Measurements from ENCODE around the gene SEC24D. TPM values are rescaled to one million over a fixed set of nuclear protein-coding genes. Genes with fewer than 3 reads are reported as not detected.

SEC24D gene
- total and polyA plus RNA-seq, 2 of the 8 experiments (the other 6 are each of a cell fraction or from before 2014, with no cell fraction given): 28.9 to 91.6 TPM

DNA sequence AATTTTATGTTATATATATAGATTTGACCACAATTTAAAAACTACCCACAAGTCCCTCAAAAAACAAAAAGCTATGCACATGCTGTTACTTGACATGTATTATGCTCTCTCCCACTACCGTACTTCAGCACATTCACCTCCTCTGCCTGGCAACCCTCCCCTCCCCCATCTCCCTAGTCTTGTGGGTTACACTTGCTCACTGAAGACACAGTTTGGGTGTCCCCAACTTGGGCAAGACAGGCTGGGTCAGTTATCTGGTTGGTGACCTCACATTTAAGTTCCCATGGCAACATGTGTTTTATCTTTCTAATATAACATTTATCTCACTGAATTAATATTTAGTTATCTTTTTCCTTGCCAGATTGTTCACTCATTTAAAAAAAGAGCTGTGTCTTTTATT lies 32.7 kb downstream of the SEC24D start:
- DNase-seq (ENCODE audit: low read depth in 1 of 2, low spot score in 2 of 2) (no peak), FAIRE-seq (peak; percentile 32)
- Histone ChIP-seq H4K8ac (ENCODE audit: extremely low read depth, insufficient read depth, low read length) (no peak overlapping the region), H3K27ac (ENCODE audit: low read depth, low read length) (no peak overlapping the region), H2AK5ac (ENCODE audit: low read depth, low read length) (no peak overlapping the region), H3K9ac (replicated peaks in 1 of 4; ENCODE audit: extremely low read depth in 1 of 4, low read depth in 3 of 4, low read length in 3 of 4) (no peak overlapping the region), H3K79me1 (ENCODE audit: low read depth, low read length) (peaks cover 2% of the 10 kb centered on the region; the same call in 1 of the 2 replicates), H3K4me3 (ENCODE audit: extremely low read depth in 1 of 4, insufficient read depth in 2 of 4, low read depth in 3 of 4, low read length in 4 of 4) (peak overlapping the region in 1 of 4 experiments; percentile 26; a peak in 1 of 8 replicates), H3K79me2 (ENCODE audit: control insufficient read depth in 1 of 2, insufficient read depth in 2 of 2, low read length in 2 of 2) (no peaks in the 10 kb centered on the region), H3K9me3 (ENCODE audit: insufficient read depth in 2 of 2, low read depth in 1 of 2, low read length in 1 of 2) (no peaks in the 10 kb centered on the region), H3K23ac (ENCODE audit: insufficient read length) (no peak overlapping the region), H2BK15ac (ENCODE audit: low read length) (no peak overlapping the region), H4K20me1 (replicated peaks in 1 of 2; ENCODE audit: control insufficient read depth in 1 of 2, insufficient read depth in 2 of 2, low read length in 2 of 2) (peaks cover 0 to 1% of the 10 kb centered on the region in 2 experiments), H2AFZ (ENCODE audit: low read length) (no peak overlapping the region), H3K56ac (replicated peaks; ENCODE audit: insufficient read length, low read depth, low read length) (no peak overlapping the region), H2BK12ac (ENCODE audit: low read depth, low read length) (no peak overlapping the region), H2BK120ac (replicated peaks; ENCODE audit: low read depth, low read length) (no peak overlapping the region), H3K18ac (ENCODE audit: extremely low read depth, low read length) (no peak overlapping the region; the same call in 1 of the 2 replicates), H4K5ac (ENCODE audit: insufficient read length, low read depth, low read length) (no peak overlapping the region), H2BK20ac (ENCODE audit: low read length) (no peak overlapping the region), H3K14ac (ENCODE audit: insufficient read length) (no peak overlapping the region), H2BK5ac (ENCODE audit: low read depth, low read length) (no peak overlapping the region), H3K4me1 (replicated peaks in 1 of 4; ENCODE audit: control insufficient read depth in 3 of 4, insufficient read depth in 4 of 4, low read length in 3 of 4) (peaks cover 0 to 5% (median 1%) of the 10 kb centered on the region in 4 experiments; a peak in 3 of 7 replicates), H3K36me3 (ENCODE audit: control insufficient read depth in 2 of 4, insufficient read depth in 4 of 4, low read length in 3 of 4) (peaks cover 11 to 54% (median 29%) of the 10 kb centered on the region in 4 experiments; a peak in 7 of 8 replicates), H3K27me3 (replicated peaks in 1 of 4; ENCODE audit: control insufficient read depth in 3 of 4, extremely low read depth in 1 of 4, insufficient read depth in 3 of 4, low read length in 3 of 4) (no peaks in the 10 kb centered on the region), H3K4me2 (ENCODE audit: insufficient read depth in 1 of 2, low read depth in 2 of 2, low read length in 2 of 2) (peak overlapping the region; percentile 46 to 59), H4K91ac (replicated peaks; ENCODE audit: insufficient read length, low read length) (no peak overlapping the region), H3K4ac (replicated peaks; ENCODE audit: insufficient read length, low read depth, low read length) (no peak overlapping the region), H3K23me2 (ENCODE audit: low read depth, low read length) (no peaks in the 10 kb centered on the region)
- 59% methylated on average over 1 of the region's 1 CpG; no CpG with 5 or more reads in 1 of the 2 experiments for WGBS, 2 experiments (ENCODE audit: extremely low coverage in 1 of 2, insufficient coverage in 1 of 2, insufficient read length in 1 of 2, insufficient replicate concordance in 2 of 2, low coverage in 1 of 2, low lambda C conversion rate in 2 of 2, missing lambda C conversion rate in 1 of 2)
- no peak for TF ChIP-seq FOSL1 (IDR thresholded peaks at IDR 0.05; ENCODE audit: insufficient read depth, low read depth, low read length)
- TF ChIP-seq NANOG (IDR thresholded peaks at IDR 0.05; ENCODE audit: insufficient read depth, low read depth, low read length, poor library complexity, severe bottlenecking): no peak
- no peak for TF ChIP-seq HDAC6 (IDR thresholded peaks at IDR 0.05; ENCODE audit: low read depth, low read length)
- TF ChIP-seq BCL11A (IDR thresholded peaks at IDR 0.05; ENCODE audit: low read depth in 2 of 2, low read length in 2 of 2): no peak
- no peak for TF ChIP-seq CBX8 (IDR thresholded peaks at IDR 0.05; ENCODE audit: borderline replicate concordance, low read depth, low read length)
- no peak for TF ChIP-seq CREB1 (IDR thresholded peaks at IDR 0.05)
- TF ChIP-seq NRF1 (IDR thresholded peaks at IDR 0.05; ENCODE audit: low read depth, low read length): no peak
- TF ChIP-seq YY1 (IDR thresholded peaks at IDR 0.05; ENCODE audit: low read depth, low read length): no peak
- TF ChIP-seq CHD1 (IDR thresholded peaks at IDR 0.05; ENCODE audit: low read depth, low read length): no peak
- TF ChIP-seq RFX5 (IDR thresholded peaks at IDR 0.05; ENCODE audit: borderline replicate concordance, low read depth, low read length): no peak
- TF ChIP-seq, protein P1, sequence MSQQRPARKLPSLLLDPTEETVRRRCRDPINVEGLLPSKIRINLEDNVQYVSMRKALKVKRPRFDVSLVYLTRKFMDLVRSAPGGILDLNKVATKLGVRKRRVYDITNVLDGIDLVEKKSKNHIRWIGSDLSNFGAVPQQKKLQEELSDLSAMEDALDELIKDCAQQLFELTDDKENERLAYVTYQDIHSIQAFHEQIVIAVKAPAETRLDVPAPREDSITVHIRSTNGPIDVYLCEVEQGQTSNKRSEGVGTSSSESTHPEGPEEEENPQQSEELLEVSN (IDR thresholded peaks at IDR 0.05): no peak
- TF ChIP-seq ZNF274 (IDR thresholded peaks at IDR 0.05; ENCODE audit: borderline replicate concordance, extremely low read depth, low read length): no peak
- no peak for TF ChIP-seq KDM5A (IDR thresholded peaks at IDR 0.05; ENCODE audit: low read length)
- no peak for TF ChIP-seq TAF7 (optimal IDR thresholded peaks at IDR 0.05; ENCODE audit: borderline replicate concordance, low read depth, low read length)
- ChIA-PET POLR2A (ENCODE audit: partially characterized antibody) (no interaction called here), CTCF (ENCODE audit: partially characterized antibody) (interaction anchor here (0.6 to 1.4 kb wide), 3 partner anchors 24 to 186 kb away, joined by 3 to 4 read pairs (median 3); no protein-coding TSS in a partner anchor)
